C4-2B (cell line): ENCODE results near the gene HDAC4.
"Not testable (repeated sequence)": the region's sequence is repeated elsewhere in the genome, so short reads cannot be mapped to it uniquely, and the experiment has no call there.

Source experiments
- H3K27ac ChIP-seq: fragments of 450-650 bp; 2 replicates; pipeline ENCODE4 v1.5.1; 2017
- ZFX ChIP-seq: fragments of 450-650 bp; IDR thresholded peaks from 2 replicates; pipeline ENCODE4 v1.6.1; 2017
- TF ChIP-seq, protein P1 (sequence below): fragments of 450-650 bp; conservative IDR thresholded peaks from 2 replicates; pipeline ENCODE4 v1.5.1; 2017; ENCODE audit warnings: mild to moderate bottlenecking

HDAC4 gene

DNA sequence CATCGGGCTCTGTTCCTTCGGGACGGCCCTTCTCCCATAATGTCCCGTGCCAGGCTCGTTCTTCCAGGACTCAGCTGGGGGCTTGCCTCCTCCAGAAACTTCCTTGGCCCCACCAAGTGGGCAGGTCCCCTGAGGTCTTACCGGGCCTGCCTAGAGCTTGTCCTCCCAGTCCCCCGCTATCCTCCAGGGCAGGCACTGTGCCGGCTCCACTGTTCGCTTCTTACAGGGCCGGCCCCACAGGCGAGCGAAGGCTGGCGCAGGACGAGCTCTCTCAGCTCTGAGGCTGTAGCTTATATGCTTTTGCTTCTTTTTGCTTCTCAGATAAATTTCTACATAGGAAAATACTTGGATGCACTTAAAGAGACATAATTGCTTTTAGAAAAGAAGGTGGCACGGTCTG is 323.6 kb downstream of the HDAC4 start:
- TF ChIP-seq, protein P1, sequence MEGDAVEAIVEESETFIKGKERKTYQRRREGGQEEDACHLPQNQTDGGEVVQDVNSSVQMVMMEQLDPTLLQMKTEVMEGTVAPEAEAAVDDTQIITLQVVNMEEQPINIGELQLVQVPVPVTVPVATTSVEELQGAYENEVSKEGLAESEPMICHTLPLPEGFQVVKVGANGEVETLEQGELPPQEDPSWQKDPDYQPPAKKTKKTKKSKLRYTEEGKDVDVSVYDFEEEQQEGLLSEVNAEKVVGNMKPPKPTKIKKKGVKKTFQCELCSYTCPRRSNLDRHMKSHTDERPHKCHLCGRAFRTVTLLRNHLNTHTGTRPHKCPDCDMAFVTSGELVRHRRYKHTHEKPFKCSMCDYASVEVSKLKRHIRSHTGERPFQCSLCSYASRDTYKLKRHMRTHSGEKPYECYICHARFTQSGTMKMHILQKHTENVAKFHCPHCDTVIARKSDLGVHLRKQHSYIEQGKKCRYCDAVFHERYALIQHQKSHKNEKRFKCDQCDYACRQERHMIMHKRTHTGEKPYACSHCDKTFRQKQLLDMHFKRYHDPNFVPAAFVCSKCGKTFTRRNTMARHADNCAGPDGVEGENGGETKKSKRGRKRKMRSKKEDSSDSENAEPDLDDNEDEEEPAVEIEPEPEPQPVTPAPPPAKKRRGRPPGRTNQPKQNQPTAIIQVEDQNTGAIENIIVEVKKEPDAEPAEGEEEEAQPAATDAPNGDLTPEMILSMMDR: no peak
- TF ChIP-seq ZFX: no peak
- no peak overlapping the region for H3K27ac ChIP-seq

DNA sequence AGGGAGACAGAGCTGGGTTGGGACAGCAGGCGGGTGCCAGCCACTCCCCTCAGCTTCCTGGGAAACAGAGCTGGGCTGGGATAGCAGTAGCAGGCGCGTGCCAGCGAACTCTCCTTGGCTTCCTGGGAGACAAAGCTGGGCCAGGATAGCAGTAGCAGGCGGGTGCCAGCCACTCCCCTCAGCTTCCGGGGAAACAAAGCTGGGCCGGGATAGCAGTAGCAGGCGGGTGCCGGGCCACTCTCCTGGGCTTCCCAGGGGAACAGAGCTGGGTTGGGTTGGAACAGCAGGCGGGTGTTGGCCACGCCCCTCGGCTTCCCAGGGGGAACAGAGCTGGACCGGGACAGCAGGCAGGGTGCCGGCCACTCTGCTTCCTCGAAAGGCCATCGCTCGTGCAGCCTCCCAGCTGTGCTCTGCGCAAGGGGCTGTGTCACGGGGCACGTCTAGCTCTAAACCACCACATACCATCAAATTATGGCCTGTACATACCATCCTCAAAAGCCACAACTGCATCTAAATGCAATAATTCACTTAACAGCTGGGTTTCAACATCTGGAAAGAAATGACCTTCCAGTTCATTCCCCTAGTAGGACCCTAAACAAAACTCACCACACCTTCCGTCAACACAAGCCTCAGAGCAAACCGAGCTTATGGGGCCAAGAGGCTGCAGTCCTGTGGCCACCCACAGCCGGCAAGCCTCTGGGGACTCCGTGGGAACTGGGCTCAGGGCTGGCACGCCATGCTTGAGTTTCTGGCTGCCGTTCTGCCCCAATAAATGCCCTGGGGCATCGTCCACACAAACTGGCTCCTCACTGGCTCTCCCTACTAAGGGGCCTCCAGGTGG is 324.7 kb downstream of the HDAC4 start:
- TF ChIP-seq, protein P1: no peak
- no peak for TF ChIP-seq ZFX
- no peak overlapping the region for H3K27ac ChIP-seq

DNA sequence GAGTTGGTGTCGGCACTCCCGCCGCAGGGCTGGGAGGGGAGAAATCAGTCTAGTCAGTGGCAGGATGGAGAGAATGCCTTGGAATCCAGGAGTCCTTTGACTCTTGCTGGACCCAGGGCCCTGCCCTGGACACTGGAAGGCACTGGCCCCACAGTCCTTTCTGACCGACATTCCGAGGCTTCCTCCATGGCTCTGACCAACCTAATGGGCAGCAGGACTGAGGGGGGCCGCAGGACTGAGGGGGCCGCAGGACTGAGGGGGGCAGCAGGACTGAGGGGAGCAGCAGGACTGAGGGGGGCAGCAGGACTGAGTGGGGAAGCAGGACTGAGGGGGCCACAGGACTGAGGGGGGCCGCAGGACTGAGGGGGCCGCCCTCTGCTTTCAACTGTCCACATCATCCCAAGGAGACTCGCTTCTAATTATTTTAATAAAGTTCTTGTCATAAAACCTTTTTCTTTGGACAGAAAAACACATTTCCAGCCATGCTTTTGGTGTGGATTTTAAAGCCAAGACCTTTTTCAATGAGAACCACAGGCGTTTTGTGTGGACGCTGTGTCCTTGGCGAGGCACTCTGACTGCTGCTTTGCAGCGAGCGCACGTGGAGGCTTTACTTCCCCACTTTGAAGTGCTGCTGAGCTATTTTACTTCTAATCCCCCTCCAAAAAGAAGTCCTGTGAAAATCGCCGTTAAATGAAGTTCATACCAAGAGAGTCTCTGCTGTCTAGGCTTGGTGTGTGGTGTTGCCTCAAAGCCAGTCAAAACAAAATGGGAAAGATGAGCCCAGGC is 326.9 kb downstream of the HDAC4 start:
- TF ChIP-seq, protein P1: no peak
- TF ChIP-seq ZFX: no peak
- H3K27ac ChIP-seq: no peak overlapping the region

DNA sequence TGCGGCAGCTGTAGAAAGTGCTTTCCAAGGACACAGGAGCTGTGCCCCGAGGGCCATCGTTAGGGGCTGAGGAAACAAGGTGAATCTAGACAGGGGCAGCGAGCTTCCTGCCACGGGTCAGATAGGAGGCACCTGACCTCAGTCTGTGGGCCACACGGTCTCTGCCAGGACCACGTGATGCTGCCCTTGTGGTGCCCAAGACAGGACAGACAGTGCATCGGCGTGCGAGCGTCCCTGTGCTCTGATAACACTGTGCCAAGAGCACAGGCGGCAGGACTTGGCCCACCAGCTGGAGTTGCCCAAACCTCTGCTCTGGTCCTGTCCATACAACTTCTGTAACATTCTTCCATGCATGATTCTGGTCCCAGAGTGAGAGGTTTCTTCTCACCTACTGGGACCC is 327.6 kb downstream of the HDAC4 start:
- TF ChIP-seq, protein P1: no peak
- no peak for TF ChIP-seq ZFX

GRCh38 chr2:239072786-239073185 is 328.0 kb downstream of the HDAC4 start:
- no peak overlapping the region for H3K27ac ChIP-seq
- TF ChIP-seq, protein P1: no peak
- no peak for TF ChIP-seq ZFX

More for the DNA sequence above, 327.6 kb downstream of the HDAC4 start:
- no peak overlapping the region for H3K27ac ChIP-seq

DNA sequence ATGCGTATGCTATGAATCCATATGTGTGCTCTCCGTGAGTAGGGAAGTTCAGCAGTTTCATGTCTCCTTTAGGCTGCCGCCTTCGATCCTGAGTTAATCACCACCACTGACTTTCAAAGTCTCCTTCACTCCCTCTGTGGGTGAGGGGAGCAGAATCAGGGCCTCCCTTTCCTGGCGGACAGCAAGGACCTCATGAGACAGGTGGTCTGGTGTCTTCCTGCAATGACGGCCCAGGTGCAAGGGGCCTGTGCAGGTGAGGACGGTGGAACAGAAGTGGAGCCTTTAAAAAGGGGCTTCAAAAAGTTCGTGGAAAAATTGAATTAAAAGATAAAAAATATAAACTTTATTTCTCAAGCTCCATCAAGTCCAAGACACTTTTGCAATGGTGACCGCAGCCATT is 330.4 kb downstream of the HDAC4 start:
- H3K27ac ChIP-seq: no peak overlapping the region
- TF ChIP-seq, protein P1: no peak

GRCh38 chr2:239069362-239070333 is 331.2 kb downstream of the HDAC4 start:
- H3K27ac ChIP-seq: not testable (repeated sequence)
